Natural killer cell (primary cell): Measurements from ENCODE around the gene FLOT1. TPM values are rescaled to one million over a fixed set of nuclear protein-coding genes. Genes with fewer than 3 reads are reported as not detected.
"Not testable (repeated sequence)": the region's sequence is repeated elsewhere in the genome, so short reads cannot be mapped to it uniquely, and the experiment has no call there.

ENCODE experiments used
- ATAC-seq, 3 donors: fragments of 150-1000 bp in 2 of 3; fragments of 200-7000 bp in 1 of 3; cut with Tn5 transposase; 1 replicate in 1 of 3; 2 replicates in 2 of 3; pipeline ENCODE4 v1.10.0; 2021; ENCODE audit warnings: mild to moderate bottlenecking in 2 of 3, moderate library complexity in 2 of 3
- DNase-seq, 2 donors: peaks; one replicate each; pipeline versions ENCODE4 v3.0.0 to v3.0.0-alpha.2; 2013 to 2021; ENCODE audit warnings: mixed read lengths in 1 of 2
- H3K27ac ChIP-seq: one replicate; pipeline ENCODE4 v1.5.1; 2013; ENCODE audit warnings: mild to moderate bottlenecking, low read length
- H3K27me3 ChIP-seq: one replicate; pipeline ENCODE4 v1.6.1; 2013; ENCODE audit warnings: low read length; ENCODE audit not compliant: control insufficient read depth, insufficient read depth
- H3K36me3 ChIP-seq: one replicate; pipeline ENCODE4 v1.6.1; 2013; ENCODE audit warnings: low read length; ENCODE audit not compliant: control insufficient read depth, insufficient read depth
- H3K4me1 ChIP-seq: one replicate; pipeline ENCODE4 v1.6.1; 2013; ENCODE audit warnings: low read length; ENCODE audit not compliant: control insufficient read depth, insufficient read depth
- H3K4me3 ChIP-seq: one replicate; pipeline ENCODE4 v1.5.1; 2013; ENCODE audit warnings: low read length
- H3K9me3 ChIP-seq: one replicate; pipeline ENCODE4 v1.6.1; 2013; ENCODE audit warnings: low read length; ENCODE audit not compliant: control insufficient read depth, insufficient read depth
- H3K27ac Mint-ChIP-seq, 2 donors: one replicate each; pipeline ENCODE4 v1.8.0; 2022; ENCODE audit warnings: mild to moderate bottlenecking in 2 of 2, mixed read lengths in 2 of 2, moderate library complexity in 1 of 2
- H3K27me3 Mint-ChIP-seq, 2 donors: one replicate each; pipeline ENCODE4 v1.8.0; 2022; ENCODE audit warnings: low read depth in 2 of 2, mixed read lengths in 2 of 2
- H3K36me3 Mint-ChIP-seq: one replicate; pipeline ENCODE4 v1.8.0; 2022; ENCODE audit warnings: mixed read lengths
- H3K4me1 Mint-ChIP-seq, 2 donors: one replicate each; pipeline ENCODE4 v1.8.0; 2022; ENCODE audit warnings: mixed read lengths in 2 of 2
- H3K4me3 Mint-ChIP-seq: one replicate; pipeline ENCODE4 v1.8.0; 2022; ENCODE audit warnings: mild to moderate bottlenecking, moderate library complexity, mixed read lengths
- H3K9me3 Mint-ChIP-seq, 2 donors: one replicate each; pipeline ENCODE4 v1.8.0; 2022; ENCODE audit warnings: mixed read lengths in 2 of 2
- CTCF ChIP-seq: fragments of 200-600 bp; IDR thresholded peaks from one replicate; pipeline ENCODE4 v1.8.0; 2022; ENCODE audit warnings: antibody characterized with exemption
- WGBS: methylation state at CpG from one replicate; pipeline ENCODE4 v1.1.7; 2013; ENCODE audit warnings: missing lambda C conversion rate; ENCODE audit not compliant: insufficient coverage; 5-methylcytosine and 5-hydroxymethylcytosine counted together
- intact Hi-C: fragments of 100-400 bp; cut with micrococcal nuclease; formaldehyde crosslinking; loops from one replicate; pipeline ENCODE4 v1.14.2; 2022
- total RNA-seq, 4 donors: library from RNA; stranded (reverse); fragments of 120-200 nt in 1 of 4; gene quantifications; one replicate each; pipeline versions ENCODE4 v1.2.3 to v1.2.4, GENCODE V29; 2013 to 2022

FLOT1 gene
- total RNA-seq, 3 donors from 2014 or later (not counting 1 experiment from before 2014, with no cell fraction given), result 73.1 to 113 (median 94.2) TPM

- intact Hi-C loops, result loop anchor here (1.0 to 2.0 kb wide), 3 partner anchors 74 to 232 kb away; partner anchors contain the start of genes C6orf136, HLA-E, MRPS18B and PPP1R10
- 0% methylated on average over 29 of the region's 29 CpGs for WGBS
- peak overlapping the region; percentile 93 for H3K4me3 ChIP-seq
- peaks cover 43% of the 10 kb centered on the region for H3K4me1 ChIP-seq
- peaks cover 70 to 73% of the 10 kb centered on the region in 2 donors for H3K4me1 Mint-ChIP-seq
- H3K27me3 Mint-ChIP-seq, result no peaks in the 10 kb centered on the region
- H3K4me3 Mint-ChIP-seq, result peak overlapping the region; percentile 92
- TF ChIP-seq CTCF, result no peak
- no peak for ATAC-seq
- peak overlapping the region; percentile 93 for H3K27ac ChIP-seq
- H3K36me3 ChIP-seq, result peaks cover 35% of the 10 kb centered on the region
- H3K27me3 ChIP-seq, result no peaks in the 10 kb centered on the region
- peaks cover 14% of the 10 kb centered on the region for H3K36me3 Mint-ChIP-seq
- H3K9me3 ChIP-seq, result no peaks in the 10 kb centered on the region
- DNase-seq, result peak; percentile 59 to 73
- peak overlapping the region; percentile 96 to 100 for H3K27ac Mint-ChIP-seq
- H3K9me3 Mint-ChIP-seq, result no peaks in the 10 kb centered on the region
These were observed 21.7 kb downstream of the FLOT1 start for GRCh38 chr6:30720738-30721197.

GRCh38 chr6:30719791-30720737, 22.4 kb downstream of the FLOT1 start, which contains the start of gene TUBB:
Gene TUBB (plus strand): TSS chr6:30720352. CDS start chr6:30720507, 155 bp downstream.
- WGBS, result under 1% methylated on average over 35 of the region's 38 CpGs
- peak within 1 kb of the TSS; percentile 93 for H3K27ac ChIP-seq
- H3K27me3 Mint-ChIP-seq, result no peaks in the 10 kb centered on the region
- peak; percentile 58 to 75 (median 63) for ATAC-seq
- no peaks in the 10 kb centered on the region for H3K9me3 ChIP-seq
- H3K4me3 Mint-ChIP-seq, result peak within 1 kb of the TSS; percentile 92
- DNase-seq, result peak; percentile 92 to 98
- peak within 1 kb of the TSS; percentile 93 for H3K4me3 ChIP-seq
- intact Hi-C loops, result loop anchor here (1.0 to 5.0 kb wide), 4 partner anchors 73 to 947 kb away; partner anchors contain the start of genes C6orf136, CSNK2B, HLA-E and LY6G5B
- H3K4me1 Mint-ChIP-seq, result peaks cover 72 to 74% of the 10 kb centered on the region in 2 donors
- TF ChIP-seq CTCF, result no peak
- H3K4me1 ChIP-seq, result peaks cover 43% of the 10 kb centered on the region
- no peaks in the 10 kb centered on the region for H3K9me3 Mint-ChIP-seq
- peaks cover 29% of the 10 kb centered on the region for H3K36me3 ChIP-seq
- H3K27me3 ChIP-seq, result no peaks in the 10 kb centered on the region
- peak within 1 kb of the TSS; percentile 96 to 100 for H3K27ac Mint-ChIP-seq
- H3K36me3 Mint-ChIP-seq, result peaks cover 10% of the 10 kb centered on the region

- Mint-ChIP-seq H3K36me3 (peaks cover 3% of the 10 kb centered on the region), H3K9me3 (no peaks in the 10 kb centered on the region), H3K4me1 (peaks cover 65 to 70% of the 10 kb centered on the region in 2 donors), H3K27me3 (no peaks in the 10 kb centered on the region), H3K27ac (peak overlapping the region; percentile 96 to 100), H3K4me3 (peak overlapping the region; percentile 92)
- TF ChIP-seq CTCF, result no peak
- intact Hi-C loops, result loop anchor here (5.0 kb wide), 1 partner anchor 948 kb away; the partner anchor contains the start of genes CSNK2B and LY6G5B
- no peak for DNase-seq
- no peak for ATAC-seq
- no peaks in the 10 kb centered on the region for H3K9me3 ChIP-seq
- peaks cover 43% of the 10 kb centered on the region for H3K4me1 ChIP-seq
- no peaks in the 10 kb centered on the region for H3K27me3 ChIP-seq
- peak overlapping the region; percentile 52 for H3K27ac ChIP-seq
- peak overlapping the region; percentile 93 for H3K4me3 ChIP-seq
- peaks cover 23% of the 10 kb centered on the region for H3K36me3 ChIP-seq
- 28% methylated on average over 7 of the region's 8 CpGs for WGBS
These were observed 23.1 kb downstream of the FLOT1 start for GRCh38 chr6:30719356-30719755.

GRCh38 chr6:30717845-30718720, 24.4 kb downstream of the FLOT1 start:
- H3K9me3 Mint-ChIP-seq, ATAC-seq, H3K36me3 Mint-ChIP-seq, H3K27me3 ChIP-seq, H3K27me3 Mint-ChIP-seq, DNase-seq, H3K9me3 ChIP-seq: not testable (repeated sequence)
- WGBS, result 81% methylated on average over 30 of the region's 37 CpGs
- H3K4me1 Mint-ChIP-seq, result peaks cover 60 to 62% of the 10 kb centered on the region in 2 donors
- peaks cover 37% of the 10 kb centered on the region for H3K4me1 ChIP-seq
- intact Hi-C loops, result loop anchor here (1.0 to 5.0 kb wide), 4 partner anchors 31 to 949 kb away; partner anchors contain the start of genes CSNK2B, GNL1 and LY6G5B
- peak overlapping the region; percentile 50 for H3K27ac ChIP-seq
- peaks cover 20% of the 10 kb centered on the region for H3K36me3 ChIP-seq
- peak overlapping the region; percentile 97 to 100 for H3K27ac Mint-ChIP-seq
- peak overlapping the region; percentile 34 for H3K4me3 ChIP-seq
- H3K4me3 Mint-ChIP-seq, result peak overlapping the region; percentile 98
